Lower leg skin (tissue), 3 donors: ENCODE measurements around the gene FBLL1.
A peak's percentile ranks its signal among the peaks of the same experiment; 100 is the strongest.

Experiments used
- CTCF ChIP-seq, 3 donors: fragments of 450-650 bp; IDR thresholded peaks; one replicate each; pipeline ENCODE4 v1.5.1; 2016; ENCODE audit warnings: antibody characterized with exemption in 3 of 3, mild to moderate bottlenecking in 3 of 3, moderate library complexity in 2 of 3
- POLR2A ChIP-seq, 2 donors: fragments of 450-650 bp; IDR thresholded peaks; one replicate each; pipeline ENCODE4 v1.6.1; 2016 to 2017; ENCODE audit warnings: antibody characterized with exemption in 2 of 2, mild to moderate bottlenecking in 1 of 2, moderate library complexity in 1 of 2

- peak in 1 of 3 donors; percentile 92 for TF ChIP-seq CTCF (IDR thresholded peaks at IDR 0.05)
- peak in 1 of 2 donors; percentile 38 for TF ChIP-seq POLR2A (IDR thresholded peaks at IDR 0.05)
Observed at GRCh38 chr5:168486136-168486879, 42.8 kb upstream of the FBLL1 start, which contains the start of gene RARS1.
